Measurements from ENCODE around the gene TRAPPC12. TPM values are rescaled to one million over a fixed set of nuclear protein-coding genes. Genes with fewer than 3 reads are reported as not detected.

The TRAPPC12 gene
- total RNA-seq, 4 donors from 2014 or later: 41.3 to 83.6 (median 52.0) TPM

GRCh38 chr2:3460156-3460555 is 80.7 kb downstream of the TRAPPC12 start:
- TF ChIP-seq CTCF (IDR thresholded peaks at IDR 0.05; ENCODE audit: low read depth): no peak

- TF ChIP-seq CTCF (IDR thresholded peaks at IDR 0.05; ENCODE audit: low read depth): no peak
These were observed 81.6 kb downstream of the TRAPPC12 start for GRCh38 chr2:3460831-3461800.

- no peak for TF ChIP-seq CTCF (IDR thresholded peaks at IDR 0.05; ENCODE audit: low read depth)
These were observed 82.5 kb downstream of the TRAPPC12 start for GRCh38 chr2:3461801-3462492.

DNA sequence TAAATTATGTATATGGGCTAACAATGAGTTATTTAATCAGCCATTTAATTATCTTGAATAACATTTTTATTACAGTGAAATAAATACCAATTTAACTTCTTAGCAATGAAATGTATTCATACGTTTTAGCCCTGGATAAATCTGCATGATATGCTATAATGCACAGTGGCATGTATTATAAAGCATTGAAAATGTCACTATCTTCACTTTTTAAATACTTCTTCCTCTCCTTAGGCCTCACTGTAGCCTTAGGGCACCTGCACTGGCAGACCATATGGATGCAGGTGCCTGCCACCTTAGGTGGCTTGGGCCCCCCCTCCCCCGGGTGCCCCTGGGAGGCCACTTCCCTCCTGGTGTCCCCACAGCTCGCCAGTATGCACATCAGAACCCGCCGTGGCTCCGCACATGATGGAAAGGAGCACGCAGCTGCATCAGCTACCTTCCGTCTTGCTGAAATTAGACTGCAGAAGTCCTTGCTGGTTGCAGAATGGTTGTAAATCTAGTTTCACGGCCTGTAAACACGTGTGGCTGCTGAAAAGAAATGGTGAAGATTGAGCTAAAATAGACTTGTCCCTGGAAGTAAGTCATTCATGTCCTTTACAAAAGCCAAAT is 83.1 kb downstream of the TRAPPC12 start:
- no peak for TF ChIP-seq CTCF (IDR thresholded peaks at IDR 0.05; ENCODE audit: low read depth)

GRCh38 chr2:3463186-3463835 is 83.8 kb downstream of the TRAPPC12 start:
- TF ChIP-seq CTCF (IDR thresholded peaks at IDR 0.05; ENCODE audit: low read depth): no peak

- TF ChIP-seq CTCF (IDR thresholded peaks at IDR 0.05; ENCODE audit: low read depth): no peak
These were observed 84.5 kb downstream of the TRAPPC12 start for GRCh38 chr2:3463944-3464343.

Data from subcutaneous adipose tissue (tissue), 4 donors.